Mesendoderm (in vitro differentiated cells): Measurements from ENCODE around the gene ANXA9.

Experiments used
- DNase-seq: peaks from one replicate; pipeline ENCODE4 v3.0.0; 2013
- H2AK5ac ChIP-seq: 2 replicates; pipeline ENCODE4 v1.6.1; 2013; ENCODE audit warnings: low read length, inconsistent platforms
- H2BK120ac ChIP-seq: 2 replicates; pipeline ENCODE4 v1.6.1; 2013; ENCODE audit warnings: low read depth, mild to moderate bottlenecking, low read length, moderate library complexity, mixed read lengths
- H2BK15ac ChIP-seq: replicated peaks from 2 replicates; pipeline ENCODE4 v1.6.1; 2013; ENCODE audit warnings: low read depth, mild to moderate bottlenecking, moderate library complexity
- H2BK5ac ChIP-seq: 2 replicates; pipeline ENCODE4 v1.6.1; 2013; ENCODE audit warnings: low read length, inconsistent platforms
- H3K18ac ChIP-seq: 2 replicates; pipeline ENCODE4 v1.6.1; 2013; ENCODE audit warnings: mild to moderate bottlenecking, low read length, mixed read lengths
- H3K23ac ChIP-seq: one replicate; pipeline ENCODE4 v1.6.1; 2013; ENCODE audit warnings: low read length
- H3K27ac ChIP-seq: 2 replicates; pipeline ENCODE4 v1.5.1; 2013; ENCODE audit warnings: low read depth, mild to moderate bottlenecking, inconsistent platforms, low read length, moderate library complexity
- H3K27me3 ChIP-seq: 2 replicates; pipeline ENCODE4 v1.6.1; 2013; ENCODE audit warnings: low read length, control low read depth, mild to moderate bottlenecking, inconsistent platforms; ENCODE audit not compliant: insufficient read depth, poor library complexity
- H3K36me3 ChIP-seq: 2 replicates; pipeline ENCODE4 v1.6.1; 2013; ENCODE audit warnings: low read length, inconsistent platforms; ENCODE audit not compliant: control insufficient read depth, insufficient read depth
- H3K4ac ChIP-seq: one replicate; pipeline ENCODE4 v1.6.1; 2013; ENCODE audit warnings: low read depth, mild to moderate bottlenecking, low read length, moderate library complexity
- H3K4me1 ChIP-seq: 2 replicates; pipeline ENCODE4 v1.6.1; 2013; ENCODE audit warnings: low read depth, low read length, inconsistent platforms; ENCODE audit not compliant: control insufficient read depth
- H3K4me2 ChIP-seq: 2 replicates; pipeline ENCODE4 v1.6.1; 2013; ENCODE audit warnings: low read length
- H3K4me3 ChIP-seq: 2 replicates; pipeline ENCODE4 v1.5.1; 2013; ENCODE audit warnings: mild to moderate bottlenecking, low read length
- H3K56ac ChIP-seq: one replicate; pipeline ENCODE4 v1.6.1; 2013; ENCODE audit warnings: low read length
- H3K79me1 ChIP-seq: 2 replicates; pipeline ENCODE4 v1.6.1; 2013; ENCODE audit warnings: low read length, inconsistent platforms
- H3K79me2 ChIP-seq: 2 replicates; pipeline ENCODE4 v1.6.1; 2013; ENCODE audit warnings: mild to moderate bottlenecking, low read length; ENCODE audit not compliant: control insufficient read depth, insufficient read depth
- H3K9ac ChIP-seq: 2 replicates; pipeline ENCODE4 v1.6.1; 2013; ENCODE audit warnings: low read length, inconsistent platforms
- H4K5ac ChIP-seq: one replicate; pipeline ENCODE4 v1.6.1; 2013; ENCODE audit warnings: low read length
- H4K8ac ChIP-seq: one replicate; pipeline ENCODE4 v1.6.1; 2013; ENCODE audit warnings: low read depth, mild to moderate bottlenecking, control low read depth, low read length, moderate library complexity
- WGBS: extraction: QIAGEN DNeasy Blood & Tissue Kit; methylation state at CpG from one replicate; pipeline ENCODE4 v1.1.7; 2013; ENCODE audit warnings: low lambda C conversion rate, missing lambda C conversion rate; ENCODE audit not compliant: insufficient coverage; ENCODE audit errors: extremely low coverage; 5-methylcytosine and 5-hydroxymethylcytosine counted together

Gene ANXA9

GRCh38 chr1:151009206-151009587 lies 27.1 kb downstream of the ANXA9 start:
- no peak overlapping the region for H3K27ac ChIP-seq
- H3K4me2 ChIP-seq: peak overlapping the region; percentile 61
- H3K9ac ChIP-seq: peak overlapping the region; percentile 87
- H2BK15ac ChIP-seq: no peak overlapping the region
- H3K18ac ChIP-seq: no peak overlapping the region
- no CpG with 5 or more reads among the region's 3 CpGs for WGBS
- H4K8ac ChIP-seq: no peak overlapping the region
- no peak for DNase-seq
- H3K4me3 ChIP-seq: peak overlapping the region; percentile 93
- peaks cover 2% of the 10 kb centered on the region for H3K79me1 ChIP-seq
- H3K4me1 ChIP-seq: peaks cover 7% of the 10 kb centered on the region
- peak overlapping the region; percentile 97 for H3K56ac ChIP-seq
- H2BK120ac ChIP-seq: no peak overlapping the region
- no peaks in the 10 kb centered on the region for H3K27me3 ChIP-seq
- H4K5ac ChIP-seq: no peak overlapping the region
- H3K36me3 ChIP-seq: no peaks in the 10 kb centered on the region
- H3K23ac ChIP-seq: no peak overlapping the region
- H3K79me2 ChIP-seq: no peaks in the 10 kb centered on the region
- H2AK5ac ChIP-seq: no peak overlapping the region
- no peak overlapping the region for H3K4ac ChIP-seq
- no peak overlapping the region for H2BK5ac ChIP-seq

GRCh38 chr1:151009674-151010345 lies 27.7 kb downstream of the ANXA9 start:
- Histone ChIP-seq H3K79me2 (no peaks in the 10 kb centered on the region), H2BK5ac (no peak overlapping the region), H3K18ac (no peak overlapping the region), H3K9ac (no peak overlapping the region), H3K27me3 (no peaks in the 10 kb centered on the region), H3K23ac (no peak overlapping the region), H4K8ac (no peak overlapping the region), H2BK120ac (no peak overlapping the region), H3K4me3 (no peak overlapping the region), H3K56ac (no peak overlapping the region), H4K5ac (no peak overlapping the region), H3K27ac (no peak overlapping the region), H3K36me3 (no peaks in the 10 kb centered on the region), H3K79me1 (peaks cover 2% of the 10 kb centered on the region), H2BK15ac (no peak overlapping the region), H2AK5ac (no peak overlapping the region), H3K4ac (no peak overlapping the region), H3K4me2 (no peak overlapping the region), H3K4me1 (peaks cover 7% of the 10 kb centered on the region)
- WGBS: no CpG with 5 or more reads among the region's 8 CpGs
- DNase-seq: no peak

- peaks cover 7% of the 10 kb centered on the region for H3K4me1 ChIP-seq
- H4K8ac ChIP-seq: no peak overlapping the region
- H3K79me1 ChIP-seq: peaks cover 2% of the 10 kb centered on the region
- H3K18ac ChIP-seq: no peak overlapping the region
- no peaks in the 10 kb centered on the region for H3K79me2 ChIP-seq
- DNase-seq: no peak
- no peak overlapping the region for H2BK120ac ChIP-seq
- H3K27me3 ChIP-seq: no peaks in the 10 kb centered on the region
- no peak overlapping the region for H4K5ac ChIP-seq
- no peak overlapping the region for H3K4me3 ChIP-seq
- no peak overlapping the region for H3K27ac ChIP-seq
- H2BK15ac ChIP-seq: no peak overlapping the region
- H3K56ac ChIP-seq: no peak overlapping the region
- no peak overlapping the region for H3K9ac ChIP-seq
- no peak overlapping the region for H3K4ac ChIP-seq
- H3K23ac ChIP-seq: no peak overlapping the region
- no peak overlapping the region for H2BK5ac ChIP-seq
- no peak overlapping the region for H3K4me2 ChIP-seq
- no peaks in the 10 kb centered on the region for H3K36me3 ChIP-seq
- no CpG with 5 or more reads among the region's 3 CpGs for WGBS
- no peak overlapping the region for H2AK5ac ChIP-seq
These were observed 28.2 kb downstream of the ANXA9 start for GRCh38 chr1:151010346-151010726.

- Histone ChIP-seq H4K8ac (no peak overlapping the region), H3K56ac (no peak overlapping the region), H2BK5ac (no peak overlapping the region), H2AK5ac (no peak overlapping the region), H3K27me3 (no peaks in the 10 kb centered on the region), H3K36me3 (no peaks in the 10 kb centered on the region), H3K9ac (no peak overlapping the region), H2BK15ac (no peak overlapping the region), H3K18ac (no peak overlapping the region), H3K79me2 (no peaks in the 10 kb centered on the region), H3K27ac (no peak overlapping the region), H3K4me2 (no peak overlapping the region), H4K5ac (no peak overlapping the region), H3K4me1 (peaks cover under 1% of the 10 kb centered on the region), H3K79me1 (peaks cover 2% of the 10 kb centered on the region), H3K4me3 (no peak overlapping the region), H3K4ac (no peak overlapping the region), H3K23ac (no peak overlapping the region), H2BK120ac (no peak overlapping the region)
- no CpG with 5 or more reads among the region's 4 CpGs for WGBS
- DNase-seq: no peak
These were observed 29.2 kb downstream of the ANXA9 start for GRCh38 chr1:151011154-151011850.

- Histone ChIP-seq H4K8ac (no peak overlapping the region), H3K56ac (no peak overlapping the region), H3K36me3 (no peaks in the 10 kb centered on the region), H4K5ac (no peak overlapping the region), H3K9ac (no peak overlapping the region), H2BK15ac (no peak overlapping the region), H3K23ac (no peak overlapping the region), H3K79me1 (peaks cover 2% of the 10 kb centered on the region), H3K27me3 (no peaks in the 10 kb centered on the region), H3K27ac (no peak overlapping the region), H3K79me2 (no peaks in the 10 kb centered on the region), H3K4me2 (no peak overlapping the region), H3K4ac (no peak overlapping the region), H3K4me1 (no peaks in the 10 kb centered on the region), H2BK120ac (no peak overlapping the region), H2BK5ac (no peak overlapping the region), H3K18ac (no peak overlapping the region), H3K4me3 (no peak overlapping the region), H2AK5ac (no peak overlapping the region)
- WGBS: no CpG with 5 or more reads among the region's 14 CpGs
- DNase-seq: no peak
These were observed 30.8 kb downstream of the ANXA9 start for GRCh38 chr1:151012684-151013471.
